Neutrophil (primary cell): ENCODE measurements around the gene CDC42EP3.
A peak's percentile ranks its signal among the peaks of the same experiment; 100 is the strongest.

ENCODE experiments used
- H3K27ac ChIP-seq: fragments of 200-600 bp; sonication (generic); 2 replicates; pipeline ENCODE4 v1.5.1; 2016; ENCODE audit warnings: mild to moderate bottlenecking, moderate library complexity
- H3K27me3 ChIP-seq: fragments of 200-600 bp; sonication (generic); 2 replicates; pipeline ENCODE4 v1.6.0; 2016; ENCODE audit warnings: mild to moderate bottlenecking
- H3K36me3 ChIP-seq: fragments of 200-600 bp; sonication (generic); 2 replicates; pipeline ENCODE4 v1.5.1; 2017
- H3K4me1 ChIP-seq, 2 experiments: fragments of 200-600 bp in 1 of 2; sonication (generic) in 1 of 2; 1 replicate in 1 of 2; 2 replicates in 1 of 2; pipeline versions ENCODE4 v1.5.1 to v1.6.1; 2013 to 2016; ENCODE audit warnings: low read depth in 1 of 2, low read length in 1 of 2, mild to moderate bottlenecking in 1 of 2, moderate library complexity in 1 of 2; ENCODE audit not compliant: control insufficient read depth in 1 of 2, insufficient read depth in 1 of 2
- H3K4me3 ChIP-seq, 2 experiments: fragments of 200-600 bp in 1 of 2; sonication (generic) in 1 of 2; 1 replicate in 1 of 2; 2 replicates in 1 of 2; pipeline ENCODE4 v1.5.1; 2013 to 2016; ENCODE audit warnings: low read depth in 1 of 2, low read length in 1 of 2, mild to moderate bottlenecking in 1 of 2, moderate library complexity in 1 of 2
- H3K9me3 ChIP-seq: fragments of 200-600 bp; sonication (generic); 2 replicates; pipeline ENCODE4 v1.5.1; 2016
- CTCF ChIP-seq: fragments of 200-600 bp; sonication (generic); IDR thresholded peaks from 2 replicates; pipeline ENCODE4 v1.5.1; 2016; ENCODE audit warnings: antibody characterized with exemption

CDC42EP3 gene

GRCh38 chr2:37664231-37664643 is 7.2 kb downstream of the CDC42EP3 start:
- Histone ChIP-seq H3K36me3 (peaks cover 73% of the 10 kb centered on the region), H3K4me1 (peaks cover 88 to 96% of the 10 kb centered on the region in 2 experiments), H3K27ac (peak overlapping the region; percentile 78), H3K9me3 (no peaks in the 10 kb centered on the region), H3K27me3 (no peaks in the 10 kb centered on the region), H3K4me3 (no peak overlapping the region)
- no peak for TF ChIP-seq CTCF

- Histone ChIP-seq H3K36me3 (peaks cover 68% of the 10 kb centered on the region), H3K27me3 (no peaks in the 10 kb centered on the region), H3K27ac (peak overlapping the region; percentile 78), H3K4me3 (no peak overlapping the region), H3K9me3 (no peaks in the 10 kb centered on the region), H3K4me1 (peaks cover 91 to 96% of the 10 kb centered on the region in 2 experiments)
- no peak for TF ChIP-seq CTCF
Measured at GRCh38 chr2:37663390-37663789, 8.1 kb downstream of the CDC42EP3 start.

GRCh38 chr2:37659723-37660122 is 11.7 kb downstream of the CDC42EP3 start:
- H3K4me1 ChIP-seq = peaks cover 91 to 94% of the 10 kb centered on the region in 2 experiments
- no peaks in the 10 kb centered on the region for H3K9me3 ChIP-seq
- no peak for TF ChIP-seq CTCF
- H3K4me3 ChIP-seq = no peak overlapping the region
- H3K27ac ChIP-seq = peak overlapping the region; percentile 96
- H3K27me3 ChIP-seq = no peaks in the 10 kb centered on the region
- H3K36me3 ChIP-seq = peaks cover 69% of the 10 kb centered on the region

GRCh38 chr2:37658682-37659081 is 12.8 kb downstream of the CDC42EP3 start:
- Histone ChIP-seq H3K4me1 (peaks cover 91 to 94% of the 10 kb centered on the region in 2 experiments), H3K27ac (peak overlapping the region; percentile 96), H3K36me3 (peaks cover 62% of the 10 kb centered on the region), H3K9me3 (no peaks in the 10 kb centered on the region), H3K27me3 (no peaks in the 10 kb centered on the region), H3K4me3 (no peak overlapping the region)
- TF ChIP-seq CTCF = no peak

- TF ChIP-seq CTCF = no peak
- Histone ChIP-seq H3K9me3 (no peaks in the 10 kb centered on the region), H3K36me3 (peaks cover 50% of the 10 kb centered on the region), H3K27ac (peak overlapping the region; percentile 96), H3K4me3 (no peak overlapping the region), H3K27me3 (no peaks in the 10 kb centered on the region), H3K4me1 (peaks cover 91 to 94% of the 10 kb centered on the region in 2 experiments)
Measured at GRCh38 chr2:37657471-37657870, 14.0 kb downstream of the CDC42EP3 start.
